H9 (cell line): ENCODE data around the gene KSR1. TPM values are rescaled to one million over a fixed set of nuclear protein-coding genes. Genes with fewer than 3 reads are reported as not detected.

Experiments
- DNase-seq: peaks from one replicate; pipeline ENCODE4 v3.0.0-alpha.2; 2017
- H2AFZ ChIP-seq: one replicate; pipeline ENCODE4 v1.6.1; 2013; ENCODE audit warnings: mild to moderate bottlenecking, low read length, control low read depth, moderate library complexity
- H2AK5ac ChIP-seq: 2 replicates; pipeline ENCODE4 v1.6.1; 2013; ENCODE audit warnings: low read length, control low read depth, mixed read lengths; ENCODE audit not compliant: insufficient read length
- H2BK120ac ChIP-seq: one replicate; pipeline ENCODE4 v1.6.1; 2013; ENCODE audit warnings: low read depth, mild to moderate bottlenecking, low read length, control low read depth, inconsistent platforms; ENCODE audit not compliant: poor library complexity, severe bottlenecking
- H2BK12ac ChIP-seq: 2 replicates; pipeline ENCODE4 v1.6.1; 2013; ENCODE audit warnings: low read length, control low read depth, mixed read lengths, low read depth; ENCODE audit not compliant: insufficient read length
- H2BK15ac ChIP-seq: 2 replicates; pipeline ENCODE4 v1.6.1; 2013; ENCODE audit warnings: low read depth, low read length, control low read depth
- H2BK20ac ChIP-seq: one replicate; pipeline ENCODE4 v1.6.1; 2013; ENCODE audit warnings: low read depth, mild to moderate bottlenecking, low read length, control low read depth, inconsistent platforms; ENCODE audit not compliant: poor library complexity, severe bottlenecking
- H2BK5ac ChIP-seq: 2 replicates; pipeline ENCODE4 v1.6.1; 2013; ENCODE audit warnings: low read length, control low read depth, mixed read lengths; ENCODE audit not compliant: insufficient read length
- H3K14ac ChIP-seq: 2 replicates; pipeline ENCODE4 v1.6.1; 2013; ENCODE audit warnings: low read length, control low read depth; ENCODE audit not compliant: insufficient read depth
- H3K18ac ChIP-seq: 2 replicates; pipeline ENCODE4 v1.6.1; 2013; ENCODE audit warnings: low read depth, mild to moderate bottlenecking, mixed read lengths, low read length, control low read depth; ENCODE audit not compliant: insufficient read length
- H3K23ac ChIP-seq: 2 replicates; pipeline ENCODE4 v1.6.1; 2013; ENCODE audit warnings: low read length, control low read depth, mixed read lengths, low read depth; ENCODE audit not compliant: insufficient read length
- H3K23me2 ChIP-seq: 2 replicates; pipeline ENCODE4 v1.6.1; 2013; ENCODE audit warnings: low read depth, mild to moderate bottlenecking, mixed read lengths, low read length, control low read depth; ENCODE audit not compliant: insufficient read length, poor library complexity, severe bottlenecking
- H3K27ac ChIP-seq: 2 replicates; pipeline ENCODE4 v1.5.1; 2013; ENCODE audit warnings: low read length, control low read depth, mixed read lengths, low read depth; ENCODE audit not compliant: insufficient read length
- H3K27me3 ChIP-seq: 2 replicates; pipeline ENCODE4 v1.6.1; 2013; ENCODE audit warnings: low read length, control low read depth, inconsistent platforms; ENCODE audit not compliant: insufficient read depth
- H3K4ac ChIP-seq: 2 replicates; pipeline ENCODE4 v1.6.1; 2013; ENCODE audit warnings: low read depth, mild to moderate bottlenecking, control low read depth, inconsistent platforms, low read length, moderate library complexity
- H3K4me1 ChIP-seq: 2 replicates; pipeline ENCODE4 v1.6.1; 2013; ENCODE audit warnings: low read length, control low read depth, inconsistent platforms; ENCODE audit not compliant: insufficient read depth
- H3K4me2 ChIP-seq: 2 replicates; pipeline ENCODE4 v1.6.1; 2013; ENCODE audit warnings: low read length, control low read depth, mixed read lengths; ENCODE audit not compliant: insufficient read length, insufficient read depth
- H3K56ac ChIP-seq: 2 replicates; pipeline ENCODE4 v1.6.1; 2013; ENCODE audit warnings: low read depth, mild to moderate bottlenecking, mixed read lengths, low read length, control low read depth; ENCODE audit not compliant: insufficient read length
- H3K79me1 ChIP-seq: 2 replicates; pipeline ENCODE4 v1.6.1; 2013; ENCODE audit warnings: low read depth, mild to moderate bottlenecking, moderate library complexity, low read length, control low read depth, inconsistent platforms; ENCODE audit not compliant: insufficient read depth, poor library complexity, severe bottlenecking
- H3K79me2 ChIP-seq: 2 replicates; pipeline ENCODE4 v1.6.1; 2013; ENCODE audit warnings: low read length, control low read depth, inconsistent platforms; ENCODE audit not compliant: insufficient read depth
- H3K9ac ChIP-seq: 2 replicates; pipeline ENCODE4 v1.6.1; 2013; ENCODE audit warnings: low read length, control low read depth, mixed read lengths; ENCODE audit not compliant: insufficient read length; ENCODE audit errors: extremely low read depth
- H3K9me3 ChIP-seq: one replicate; pipeline ENCODE4 v1.6.1; 2013; ENCODE audit warnings: low read depth, low read length, inconsistent platforms; ENCODE audit not compliant: control insufficient read depth
- H3T11ph ChIP-seq: one replicate; pipeline ENCODE4 v1.6.1; 2013; ENCODE audit warnings: mild to moderate bottlenecking, low read length, control low read depth, inconsistent platforms
- H4K20me1 ChIP-seq: one replicate; pipeline ENCODE4 v1.6.1; 2013; ENCODE audit not compliant: control insufficient read depth, insufficient read length, insufficient read depth
- H4K5ac ChIP-seq: 2 replicates; pipeline ENCODE4 v1.6.1; 2013; ENCODE audit warnings: low read depth, mild to moderate bottlenecking, mixed read lengths, low read length, control low read depth; ENCODE audit not compliant: insufficient read length
- H4K8ac ChIP-seq: replicated peaks from 2 replicates; pipeline ENCODE4 v1.6.1; 2013; ENCODE audit warnings: low read length, control low read depth, mixed read lengths, low read depth; ENCODE audit not compliant: insufficient read length
- H4K91ac ChIP-seq: 2 replicates; pipeline ENCODE4 v1.6.1; 2013; ENCODE audit warnings: low read depth, mild to moderate bottlenecking, moderate library complexity, mixed read lengths, low read length, control low read depth; ENCODE audit not compliant: insufficient read length
- H3K27ac Mint-ChIP-seq, 3 experiments: 2 replicates in 2 of 3; 3 replicates in 1 of 3; pipeline ENCODE4 v1.8.0; 2020 to 2021; ENCODE audit warnings: mixed read lengths in 3 of 3, mild to moderate bottlenecking in 1 of 3, moderate library complexity in 1 of 3
- H3K27me3 Mint-ChIP-seq: 2 replicates; pipeline ENCODE4 v1.8.0; 2021; ENCODE audit warnings: low read depth, mild to moderate bottlenecking, moderate library complexity, mixed read lengths
- H3K36me3 Mint-ChIP-seq, 3 experiments: 2 replicates in 2 of 3; 3 replicates in 1 of 3; pipeline ENCODE4 v1.8.0; 2020 to 2021; ENCODE audit warnings: low read depth in 3 of 3, mixed read lengths in 3 of 3; ENCODE audit not compliant: insufficient read depth in 1 of 3
- H3K4me1 Mint-ChIP-seq, 2 experiments: 2 replicates each; pipeline ENCODE4 v1.8.0; 2020; ENCODE audit warnings: mixed read lengths in 2 of 2
- H3K4me3 Mint-ChIP-seq, 2 experiments: 2 replicates in 1 of 2; 3 replicates in 1 of 2; pipeline ENCODE4 v1.8.0; 2020 to 2021; ENCODE audit warnings: mild to moderate bottlenecking in 2 of 2, mixed read lengths in 2 of 2, moderate library complexity in 1 of 2
- H3K9me3 Mint-ChIP-seq, 2 experiments: 2 replicates in 1 of 2; 3 replicates in 1 of 2; pipeline ENCODE4 v1.8.0; 2020; ENCODE audit warnings: mild to moderate bottlenecking in 2 of 2, mixed read lengths in 2 of 2, moderate library complexity in 1 of 2
- CTCF ChIP-seq: fragments of 200-600 bp; sonication (generic); conservative IDR thresholded peaks from 3 replicates; pipeline ENCODE4 v1.8.0; 2021; ENCODE audit warnings: antibody characterized with exemption, mild to moderate bottlenecking
- WGBS: extraction: QIAGEN DNeasy Blood & Tissue Kit; methylation state at CpG from one replicate; pipeline ENCODE4 v1.1.7; 2013; ENCODE audit warnings: missing lambda C conversion rate, low lambda C conversion rate, mixed read lengths; ENCODE audit not compliant: insufficient read length; ENCODE audit errors: extremely low coverage; 5-methylcytosine and 5-hydroxymethylcytosine counted together
- total RNA-seq: library from RNA; stranded (reverse); gene quantifications from 2 replicates; pipeline ENCODE4 v1.2.1, GENCODE V29; 2021

Gene KSR1
- total RNA-seq, 1 experiment from 2014 or later: 44.9 TPM

- Histone ChIP-seq H3K23ac (no peak overlapping the region), H2BK15ac (no peak overlapping the region), H3K23me2 (no peaks in the 10 kb centered on the region), H3K27me3 (no peaks in the 10 kb centered on the region), H3K27ac (no peak overlapping the region), H2AFZ (no peak overlapping the region), H3K79me1 (no peaks in the 10 kb centered on the region), H3T11ph (no peak overlapping the region), H2BK20ac (no peak overlapping the region), H2BK12ac (no peak overlapping the region), H4K91ac (no peak overlapping the region), H4K5ac (no peak overlapping the region), H3K9me3 (no peaks in the 10 kb centered on the region), H4K8ac (no peak overlapping the region), H2BK5ac (no peak overlapping the region), H3K4ac (no peak overlapping the region), H3K4me1 (no peaks in the 10 kb centered on the region), H2BK120ac (no peak overlapping the region), H3K18ac (no peak overlapping the region), H3K4me2 (no peak overlapping the region), H3K79me2 (no peaks in the 10 kb centered on the region), H3K14ac (no peak overlapping the region; the same call in 1 of the 2 replicates), H3K9ac (no peak overlapping the region), H2AK5ac (no peak overlapping the region), H4K20me1 (no peaks in the 10 kb centered on the region), H3K56ac (no peak overlapping the region)
- Mint-ChIP-seq H3K27ac (no peak overlapping the region), H3K9me3 (peaks cover 0 to 4% of the 10 kb centered on the region in 2 experiments; a peak in 3 of 5 replicates), H3K4me1 (peaks cover 18 to 26% of the 10 kb centered on the region in 2 experiments), H3K27me3 (no peaks in the 10 kb centered on the region), H3K4me3 (no peak overlapping the region), H3K36me3 (peaks cover 19 to 39% (median 19%) of the 10 kb centered on the region in 3 experiments)
- no peak for DNase-seq
- no CpG with 5 or more reads among the region's 11 CpGs for WGBS
- TF ChIP-seq CTCF: no peak
These were observed 97.9 kb downstream of the KSR1 start for GRCh38 chr17:27554152-27554551.
